ENCODE data around the gene HLA-DPB1. TPM values are rescaled to one million over a fixed set of nuclear protein-coding genes. Genes with fewer than 3 reads are reported as not detected.

HLA-DPB1 gene
- 1 to 10 TPM; 5.1 to 6.9 TPM for total RNA-seq

DNA sequence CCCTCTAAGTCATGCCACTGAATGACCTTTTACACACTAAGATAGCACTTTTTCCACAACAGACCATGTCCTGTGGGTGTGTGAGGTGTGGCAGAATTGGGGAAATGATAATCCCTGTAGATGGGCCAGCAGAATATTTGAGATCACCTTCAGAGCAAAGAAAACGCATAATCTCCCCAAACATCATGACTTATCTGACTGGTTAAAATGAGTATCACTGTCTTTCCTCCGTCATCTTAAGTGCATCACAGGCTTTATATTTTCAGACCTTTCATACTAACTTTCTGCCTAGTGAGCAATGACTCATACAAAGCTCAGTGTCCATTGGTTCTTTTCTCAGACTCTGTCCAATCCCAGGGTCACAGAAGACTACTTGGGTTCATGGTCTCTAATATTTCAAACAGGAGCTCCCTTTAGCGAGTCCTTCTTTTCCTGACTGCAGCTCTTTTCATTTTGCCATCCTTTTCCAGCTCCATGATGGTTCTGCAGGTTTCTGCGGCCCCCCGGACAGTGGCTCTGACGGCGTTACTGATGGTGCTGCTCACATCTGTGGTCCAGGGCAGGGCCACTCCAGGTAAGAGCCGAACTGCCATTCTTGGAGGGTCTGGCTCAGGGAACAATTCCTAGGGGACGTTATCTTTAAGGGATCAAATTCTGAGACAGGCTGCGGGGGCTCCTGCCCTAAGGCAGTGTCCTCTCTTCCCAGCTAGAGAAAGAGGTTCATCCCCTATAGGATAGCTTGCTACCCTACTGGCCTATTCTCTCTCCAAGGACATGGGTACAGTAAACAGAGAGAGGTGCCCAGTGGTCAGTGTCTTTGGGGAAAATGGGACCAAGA, at the start of gene HLA-DPB1:
HLA-DPB1 (plus strand) TSS at position 423 of the 838 bp plus-strand sequence; CDS start at position 475, 52 bp downstream.
- no peak for DNase-seq
- Mint-ChIP-seq H3K4me3 (peak within 1 kb of the TSS; percentile 68), H3K27ac (no peak within 1 kb of the TSS), H3K36me3 (no peaks in the 10 kb centered on the region), H3K4me1 (ENCODE audit: low read depth) (peaks cover 33% of the 10 kb centered on the region), H3K9me3 (no peaks in the 10 kb centered on the region), H3K27me3 (peaks cover 16% of the 10 kb centered on the region)
- ChIA-PET CTCF (interaction anchor here (0.6 to 1.5 kb wide), 7 partner anchors 44 to 208 kb away, joined by 3 to 4 read pairs (median 4); no protein-coding TSS in a partner anchor), POLR2A (interaction anchor here (0.8 to 0.9 kb wide), 2 partner anchors 10 to 104 kb away, joined by 3 read pairs; no protein-coding TSS in a partner anchor)
- intact Hi-C loops (cut with micrococcal nuclease) = no loop called here

GRCh38 chr6:33028220-33028849, 47.5 kb upstream of the HLA-DPB1 start:
- intact Hi-C loops (cut with micrococcal nuclease) = no loop called here
- Mint-ChIP-seq H3K4me3 (no peak overlapping the region), H3K27me3 (peaks cover 8% of the 10 kb centered on the region), H3K9me3 (no peaks in the 10 kb centered on the region), H3K27ac (no peak overlapping the region), H3K36me3 (no peaks in the 10 kb centered on the region), H3K4me1 (ENCODE audit: low read depth) (peaks cover 15% of the 10 kb centered on the region)
- no peak for DNase-seq
- POLR2A ChIA-PET = no interaction called here
- CTCF ChIA-PET = interaction anchor here (1.0 to 1.2 kb wide), 2 partner anchors 9 to 95 kb away, joined by 3 read pairs; no protein-coding TSS in a partner anchor

GRCh38 chr6:33029328-33030184, 46.2 kb upstream of the HLA-DPB1 start:
- H3K9me3 Mint-ChIP-seq = peaks cover 1% of the 10 kb centered on the region
- ChIA-PET POLR2A (interaction anchor here (0.8 kb wide), 1 partner anchor 191 kb away, joined by 3 read pairs; the partner anchor contains the start of gene TAP2), CTCF (interaction anchor here (1.0 to 1.2 kb wide), 3 partner anchors 10 to 96 kb away, joined by 3 to 4 read pairs (median 3); no protein-coding TSS in a partner anchor)
- peaks cover 15% of the 10 kb centered on the region for H3K4me1 Mint-ChIP-seq (ENCODE audit: low read depth)
- no peaks in the 10 kb centered on the region for H3K36me3 Mint-ChIP-seq
- DNase-seq = peak; percentile 35
- H3K27ac Mint-ChIP-seq = no peak overlapping the region
- peaks cover 9% of the 10 kb centered on the region for H3K27me3 Mint-ChIP-seq
- no peak overlapping the region for H3K4me3 Mint-ChIP-seq
- intact Hi-C loops (cut with micrococcal nuclease) = no loop called here

- H3K27ac Mint-ChIP-seq = no peak overlapping the region
- H3K27me3 Mint-ChIP-seq = peaks cover 9% of the 10 kb centered on the region
- intact Hi-C loops (cut with micrococcal nuclease) = no loop called here
- ChIA-PET POLR2A (no interaction called here), CTCF (no interaction called here)
- H3K9me3 Mint-ChIP-seq = peaks cover 6% of the 10 kb centered on the region
- no peak for DNase-seq
- peaks cover 15% of the 10 kb centered on the region for H3K4me1 Mint-ChIP-seq (ENCODE audit: low read depth)
- H3K4me3 Mint-ChIP-seq = no peak overlapping the region
- peaks cover 1% of the 10 kb centered on the region for H3K36me3 Mint-ChIP-seq
Observed at GRCh38 chr6:33030245-33030644, 45.5 kb upstream of the HLA-DPB1 start.

GRCh38 chr6:33034554-33034953, 41.2 kb upstream of the HLA-DPB1 start:
- ChIA-PET POLR2A (no interaction called here), CTCF (interaction anchor here (0.6 to 1.0 kb wide), 2 partner anchors 20 to 144 kb away, joined by 3 to 4 read pairs; no protein-coding TSS in a partner anchor)
- Mint-ChIP-seq H3K4me1 (ENCODE audit: low read depth) (peaks cover 3% of the 10 kb centered on the region), H3K4me3 (no peak overlapping the region), H3K9me3 (peaks cover 14% of the 10 kb centered on the region), H3K27me3 (peaks cover 15% of the 10 kb centered on the region), H3K36me3 (peaks cover 3% of the 10 kb centered on the region), H3K27ac (no peak overlapping the region)
- no peak for DNase-seq
- intact Hi-C loops (cut with micrococcal nuclease) = no loop called here

GRCh38 chr6:33036535-33036934, 39.3 kb upstream of the HLA-DPB1 start:
- Mint-ChIP-seq H3K4me1 (ENCODE audit: low read depth) (no peaks in the 10 kb centered on the region), H3K27ac (no peak overlapping the region), H3K4me3 (no peak overlapping the region), H3K36me3 (peaks cover 3% of the 10 kb centered on the region), H3K9me3 (peaks cover 14% of the 10 kb centered on the region), H3K27me3 (peaks cover 11% of the 10 kb centered on the region)
- no peak for DNase-seq
- ChIA-PET CTCF (interaction anchor here (1.9 kb wide), 1 partner anchor 113 kb away, joined by 5 read pairs; no protein-coding TSS in a partner anchor), POLR2A (no interaction called here)
- intact Hi-C loops (cut with micrococcal nuclease) = no loop called here

- POLR2A ChIA-PET = no interaction called here
- CTCF ChIA-PET = interaction anchor here (1.4 kb wide), 1 partner anchor 26 kb away, joined by 4 read pairs; no protein-coding TSS in a partner anchor
Observed at GRCh38 chr6:33040157-33040556, 35.6 kb upstream of the HLA-DPB1 start.

DNA sequence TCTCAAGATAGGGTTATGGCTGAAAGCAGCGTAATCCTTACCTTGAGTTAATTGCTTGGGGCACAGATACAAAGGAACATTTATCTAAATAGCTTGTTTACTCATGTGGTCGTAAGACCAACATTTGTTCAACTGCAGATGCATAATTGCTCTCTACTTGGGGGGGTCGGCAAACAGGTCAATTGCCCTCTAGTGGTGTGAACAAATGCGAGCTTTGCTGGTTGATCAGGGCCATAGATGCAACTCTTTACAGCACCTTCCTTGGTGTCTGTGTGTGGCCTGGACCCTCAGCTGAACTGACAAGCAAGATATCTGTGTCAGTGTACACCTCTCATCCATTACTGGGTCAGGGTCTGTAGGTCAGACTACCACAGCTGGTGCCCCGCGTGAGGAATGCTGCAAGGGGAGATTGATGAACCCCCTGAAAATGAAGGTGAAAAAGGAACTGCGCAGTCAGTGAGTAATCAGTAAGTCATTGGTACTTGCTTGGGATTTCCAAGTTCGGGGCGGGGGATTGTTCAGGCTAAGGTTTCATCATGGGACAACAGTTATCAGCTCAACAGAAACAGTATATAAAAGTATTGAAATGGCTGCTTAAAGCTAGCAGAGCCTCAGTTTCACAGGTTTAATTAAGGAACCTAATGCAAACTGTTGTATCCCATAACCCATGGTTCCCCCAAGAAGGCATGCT, 26.3 kb upstream of the HLA-DPB1 start:
- no peaks in the 10 kb centered on the region for H3K36me3 Mint-ChIP-seq
- no peaks in the 10 kb centered on the region for H3K4me1 Mint-ChIP-seq (ENCODE audit: low read depth)
- CTCF ChIA-PET = interaction anchor here (0.8 to 1.1 kb wide), 2 partner anchors 34 kb away, joined by 3 to 4 read pairs; no protein-coding TSS in a partner anchor
- POLR2A ChIA-PET = no interaction called here
- intact Hi-C loops (cut with micrococcal nuclease) = no loop called here
- H3K4me3 Mint-ChIP-seq = no peak overlapping the region
- H3K27ac Mint-ChIP-seq = no peak overlapping the region
- no peak for DNase-seq
- H3K9me3 Mint-ChIP-seq = no peaks in the 10 kb centered on the region
- peaks cover 35% of the 10 kb centered on the region for H3K27me3 Mint-ChIP-seq

More at GRCh38 chr6:33040157-33040556, 35.6 kb upstream of the HLA-DPB1 start:
- Mint-ChIP-seq H3K27ac (no peak overlapping the region), H3K4me1 (ENCODE audit: low read depth) (no peaks in the 10 kb centered on the region), H3K4me3 (no peak overlapping the region), H3K9me3 (peaks cover 8% of the 10 kb centered on the region), H3K36me3 (peaks cover 2% of the 10 kb centered on the region), H3K27me3 (peaks cover 20% of the 10 kb centered on the region)
- DNase-seq = no peak
- intact Hi-C loops (cut with micrococcal nuclease) = no loop called here

DNA sequence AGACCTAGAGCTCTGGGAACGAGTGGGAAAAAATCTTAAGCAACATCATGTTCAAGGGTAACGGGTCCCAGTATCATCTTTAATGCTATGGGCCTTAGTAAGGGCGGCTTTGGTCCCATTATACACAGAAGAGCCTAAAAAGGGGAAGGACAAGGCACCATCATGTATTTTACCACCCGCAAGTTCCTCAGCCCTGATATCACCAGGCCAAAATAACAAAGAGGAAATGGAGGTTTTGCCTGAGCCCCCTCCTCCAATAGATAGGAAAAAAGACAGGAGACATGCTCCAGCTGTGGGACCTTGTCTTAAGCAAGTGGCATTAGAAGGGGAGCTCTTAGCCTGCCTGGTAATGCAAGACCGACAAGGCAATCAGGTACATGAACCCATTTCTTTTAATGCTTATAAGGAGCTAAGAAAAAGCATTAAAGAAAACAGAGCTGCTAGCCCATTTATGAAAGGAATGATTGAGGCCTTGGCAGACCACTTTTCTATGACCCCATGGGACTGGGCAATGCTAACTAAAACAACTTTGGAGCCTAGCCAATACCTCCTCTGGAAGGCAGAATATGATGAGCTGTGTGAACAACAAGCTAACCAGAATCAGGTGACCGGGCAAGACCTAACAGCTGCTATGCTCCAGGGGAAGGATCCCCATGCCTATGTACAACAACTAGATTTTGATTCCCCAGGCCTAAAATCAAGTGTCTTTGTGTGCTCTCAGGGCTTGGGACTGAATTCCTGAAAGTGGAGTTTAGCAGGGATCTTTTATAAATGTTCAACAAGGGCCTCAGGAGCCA, 25.6 kb upstream of the HLA-DPB1 start:
- intact Hi-C loops (cut with micrococcal nuclease) = no loop called here
- Mint-ChIP-seq H3K27me3 (peaks cover 32% of the 10 kb centered on the region), H3K36me3 (no peaks in the 10 kb centered on the region), H3K4me1 (ENCODE audit: low read depth) (no peaks in the 10 kb centered on the region), H3K27ac (no peak overlapping the region), H3K9me3 (no peaks in the 10 kb centered on the region), H3K4me3 (no peak overlapping the region)
- CTCF ChIA-PET = interaction anchor here (1.1 kb wide), 1 partner anchor 35 kb away, joined by 4 read pairs; no protein-coding TSS in a partner anchor
- POLR2A ChIA-PET = no interaction called here
- DNase-seq = no peak

DNA sequence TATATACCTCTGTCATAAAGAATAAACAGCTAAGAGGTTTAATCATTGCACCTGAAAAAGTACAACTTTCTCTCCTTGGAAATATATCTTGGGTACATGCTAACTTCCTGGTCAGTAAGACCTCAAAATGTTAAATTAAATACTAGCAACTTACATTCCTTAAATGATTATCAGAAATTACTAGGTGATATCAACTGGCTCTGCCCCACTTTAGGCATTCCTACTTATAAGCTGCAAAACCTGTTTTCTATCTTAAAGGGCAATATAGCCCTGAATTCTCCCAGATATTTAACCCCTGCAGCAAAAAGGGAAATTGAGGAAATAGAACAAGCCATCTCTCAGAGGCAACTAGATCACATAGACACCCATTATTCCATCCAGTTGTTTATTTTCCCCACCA, 23.2 kb upstream of the HLA-DPB1 start:
- H3K4me3 Mint-ChIP-seq = no peak overlapping the region
- H3K36me3 Mint-ChIP-seq = no peaks in the 10 kb centered on the region
- CTCF ChIA-PET = no interaction called here
- no peaks in the 10 kb centered on the region for H3K9me3 Mint-ChIP-seq
- no peaks in the 10 kb centered on the region for H3K4me1 Mint-ChIP-seq (ENCODE audit: low read depth)
- no peak overlapping the region for H3K27ac Mint-ChIP-seq
- H3K27me3 Mint-ChIP-seq = peaks cover 19% of the 10 kb centered on the region
- POLR2A ChIA-PET = no interaction called here
- intact Hi-C loops (cut with micrococcal nuclease) = no loop called here
- DNase-seq = no peak

DNA sequence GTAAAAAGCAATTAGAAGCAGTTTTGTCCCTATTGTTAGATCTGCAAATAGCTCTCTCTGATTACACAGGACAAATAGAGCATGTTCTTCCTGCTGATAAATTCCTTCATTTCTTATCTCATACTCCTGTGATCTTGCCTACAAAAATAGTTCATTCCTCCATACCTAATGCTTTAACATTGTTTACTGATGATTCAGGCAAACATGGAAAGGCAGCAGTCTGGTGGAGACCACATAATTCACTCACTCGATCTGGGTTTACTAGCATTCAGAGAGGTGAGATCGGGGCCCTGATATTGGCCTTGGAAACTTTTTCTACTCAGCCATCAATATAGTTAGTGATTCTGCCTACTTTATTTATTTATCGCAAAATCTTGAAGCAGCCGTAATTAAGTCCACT, 22.6 kb upstream of the HLA-DPB1 start:
- Mint-ChIP-seq H3K4me1 (ENCODE audit: low read depth) (no peaks in the 10 kb centered on the region), H3K27me3 (peaks cover 14% of the 10 kb centered on the region), H3K4me3 (no peak overlapping the region), H3K27ac (no peak overlapping the region), H3K36me3 (no peaks in the 10 kb centered on the region), H3K9me3 (no peaks in the 10 kb centered on the region)
- CTCF ChIA-PET = no interaction called here
- no peak for DNase-seq
- POLR2A ChIA-PET = no interaction called here
- intact Hi-C loops (cut with micrococcal nuclease) = no loop called here
